Stimulated activated CD8-positive, alpha-beta memory T cell treated with anti-CD3 and anti-CD28 coated beads, Interleukin-4, amount 100 ng/mL, for 1 hour (primary cell): ENCODE results near the gene NEMF.
"Not testable (repeated sequence)": the region's sequence is repeated elsewhere in the genome, so short reads cannot be mapped to it uniquely, and the experiment has no call there.

Experiments used
- DNase-seq, 2 donors: peaks; one replicate each; pipeline ENCODE4 v3.0.0-alpha.2; 2020; ENCODE audit warnings: low read depth in 2 of 2, low spot score in 1 of 2

Gene NEMF

DNA sequence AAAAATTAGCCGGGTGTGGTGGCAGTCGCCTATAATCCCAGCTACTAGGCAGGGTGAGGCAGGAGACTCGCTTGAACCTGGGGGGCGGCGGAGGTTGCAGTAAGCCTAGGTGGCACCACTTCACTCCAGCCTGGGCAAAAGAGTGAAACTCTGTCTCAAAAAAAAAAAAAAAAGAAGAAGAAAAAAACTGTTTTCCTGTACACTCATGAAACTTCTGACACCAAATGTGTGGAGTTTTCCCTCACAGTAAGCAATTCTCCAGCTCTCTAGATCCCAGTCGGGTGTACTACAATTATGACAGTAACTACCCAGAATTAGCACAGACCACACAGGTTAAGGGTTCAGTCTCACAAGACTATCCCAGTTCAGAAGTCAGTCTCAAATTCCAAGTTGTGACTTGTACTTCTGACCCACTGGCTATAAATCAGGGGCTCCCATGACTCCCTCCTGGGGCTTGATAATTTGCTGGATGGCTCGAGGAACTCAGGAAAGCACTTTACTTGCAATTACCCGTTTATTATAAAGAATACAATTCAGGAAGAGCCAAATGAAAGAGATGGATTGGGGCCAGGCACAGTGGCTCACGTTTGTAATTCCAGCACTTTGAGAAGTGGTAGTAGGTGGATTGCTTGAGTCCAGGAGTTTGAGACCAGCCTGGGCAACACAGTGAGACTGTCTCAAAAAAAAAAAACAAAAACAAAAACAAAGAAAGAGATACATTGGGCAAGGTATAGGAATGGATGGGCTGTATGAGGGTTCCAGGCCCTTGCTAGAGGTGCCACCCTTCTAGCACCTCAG, 27.9 kb upstream of the NEMF start:
- no peak for DNase-seq

GRCh38 chr14:49879646-49880204, 27.1 kb upstream of the NEMF start:
- DNase-seq, result no peak

GRCh38 chr14:49876563-49877127, 24.1 kb upstream of the NEMF start:
- no peak for DNase-seq

DNA sequence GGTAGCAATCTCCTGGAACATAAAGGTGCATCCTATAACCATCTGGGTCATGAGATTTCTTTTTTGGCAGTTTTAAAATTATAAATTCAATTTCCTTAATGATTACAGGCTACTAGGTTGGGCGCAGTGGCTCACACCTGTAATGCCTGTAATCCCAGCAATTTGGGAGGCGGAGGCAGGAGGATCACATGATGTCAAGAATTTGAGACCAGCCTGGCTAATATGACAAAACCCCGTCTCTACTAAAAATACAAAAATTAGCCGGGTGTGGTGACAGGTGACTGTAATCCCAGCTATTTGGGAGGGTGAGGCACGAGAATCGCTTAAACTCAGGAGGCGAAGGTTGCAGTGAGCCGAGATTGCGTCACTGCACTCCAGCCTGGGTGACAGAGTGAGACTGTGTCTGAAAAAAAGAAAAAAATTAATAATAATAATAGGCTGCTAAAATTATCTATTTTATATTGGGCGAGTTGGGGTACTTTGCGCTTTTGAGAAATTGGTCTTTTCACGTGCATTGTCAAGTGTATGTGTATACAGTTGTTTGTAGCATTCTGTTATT, 23.1 kb upstream of the NEMF start:
- DNase-seq, result no peak

- DNase-seq, result not testable (repeated sequence)
Measured at GRCh38 chr14:49873548-49873947, 21.0 kb upstream of the NEMF start.

DNA sequence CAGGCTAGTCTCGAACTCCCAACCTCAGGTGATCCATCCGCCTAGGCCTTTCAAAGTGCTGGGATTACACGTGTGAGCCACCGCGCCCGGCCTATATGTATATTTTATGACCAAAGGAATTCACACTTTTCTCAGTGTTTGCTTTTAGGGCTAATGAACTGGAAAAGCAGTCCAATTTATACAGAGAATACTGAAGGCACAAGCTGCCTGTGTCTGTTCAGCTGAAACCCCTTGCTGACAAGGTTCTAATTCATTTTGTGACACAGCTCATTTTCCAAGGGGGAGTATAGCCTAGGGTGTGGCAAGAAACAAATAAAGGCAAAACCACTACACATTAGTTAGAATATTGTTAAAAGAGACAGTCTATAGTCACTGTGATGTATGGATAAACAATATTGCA, 18.3 kb upstream of the NEMF start:
- DNase-seq, result no peak

GRCh38 chr14:49868720-49869114, 16.1 kb upstream of the NEMF start:
- DNase-seq, result no peak

DNA sequence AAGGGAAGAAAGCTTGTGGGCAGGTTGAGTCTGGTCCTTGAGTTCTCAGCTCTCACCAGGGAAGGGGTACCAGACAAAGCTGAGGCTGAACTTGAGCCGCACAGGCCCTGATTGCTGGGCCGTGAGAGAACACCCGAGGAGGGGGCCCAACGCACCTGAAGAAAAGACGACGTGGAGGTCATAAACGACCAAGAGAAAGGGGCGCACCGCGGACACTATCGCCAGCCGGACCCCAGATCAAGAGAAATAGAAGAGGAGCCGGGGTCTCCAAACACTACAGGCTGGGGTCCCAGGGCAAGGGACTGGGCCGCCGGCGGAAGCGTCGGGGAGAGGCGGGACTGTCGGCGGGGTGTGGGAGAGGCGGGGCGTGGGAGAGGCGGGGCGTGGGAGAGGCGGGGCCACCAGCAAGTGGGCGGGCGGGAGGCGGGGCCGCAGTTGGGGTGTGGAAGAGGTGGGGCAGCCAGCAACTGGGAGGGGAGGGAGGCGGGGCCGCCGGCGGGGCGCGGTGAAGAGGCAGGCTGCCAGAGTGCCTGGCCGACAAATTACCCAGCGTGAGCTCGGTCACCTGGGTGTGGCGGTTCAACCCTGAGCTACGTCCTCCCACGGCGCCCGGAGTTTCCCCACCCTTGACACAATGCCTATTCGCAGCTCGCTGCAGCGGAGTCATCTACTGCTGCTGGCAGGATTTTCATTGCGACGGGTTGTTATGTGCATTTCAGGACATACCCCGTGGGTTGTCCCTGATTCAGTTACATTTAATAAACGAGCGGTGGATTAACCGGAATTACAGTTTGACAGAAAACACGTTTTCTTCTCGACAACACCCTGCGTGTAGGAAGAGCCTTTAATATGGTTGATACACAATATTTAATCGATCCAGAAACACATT, 15.5 kb upstream of the NEMF start:
- peak; percentile 97 to 98 for DNase-seq

DNA sequence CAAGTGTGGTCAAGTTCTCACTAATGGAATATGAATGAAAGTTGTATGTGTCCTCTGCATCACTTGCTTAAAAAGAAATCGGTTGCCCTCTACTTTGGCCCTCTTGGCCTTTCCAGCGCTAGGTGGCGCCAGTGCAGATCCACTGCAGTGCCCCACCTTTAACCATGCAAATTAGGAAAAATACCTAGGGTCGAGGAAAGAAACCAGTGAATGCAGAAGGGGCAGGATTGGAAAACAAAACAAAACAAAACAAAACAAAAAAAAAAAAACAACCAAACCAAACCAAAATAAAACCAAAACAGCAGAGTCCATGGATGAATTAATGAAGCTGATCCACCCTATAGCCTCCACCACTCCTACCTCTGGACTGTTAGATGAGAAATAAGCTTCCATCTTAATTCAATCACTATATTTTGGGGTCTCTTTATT, 12.9 kb upstream of the NEMF start:
- peak; percentile 50 to 58 for DNase-seq

- DNase-seq, result no peak
Measured at GRCh38 chr14:49863487-49864281, 11.1 kb upstream of the NEMF start.

DNA sequence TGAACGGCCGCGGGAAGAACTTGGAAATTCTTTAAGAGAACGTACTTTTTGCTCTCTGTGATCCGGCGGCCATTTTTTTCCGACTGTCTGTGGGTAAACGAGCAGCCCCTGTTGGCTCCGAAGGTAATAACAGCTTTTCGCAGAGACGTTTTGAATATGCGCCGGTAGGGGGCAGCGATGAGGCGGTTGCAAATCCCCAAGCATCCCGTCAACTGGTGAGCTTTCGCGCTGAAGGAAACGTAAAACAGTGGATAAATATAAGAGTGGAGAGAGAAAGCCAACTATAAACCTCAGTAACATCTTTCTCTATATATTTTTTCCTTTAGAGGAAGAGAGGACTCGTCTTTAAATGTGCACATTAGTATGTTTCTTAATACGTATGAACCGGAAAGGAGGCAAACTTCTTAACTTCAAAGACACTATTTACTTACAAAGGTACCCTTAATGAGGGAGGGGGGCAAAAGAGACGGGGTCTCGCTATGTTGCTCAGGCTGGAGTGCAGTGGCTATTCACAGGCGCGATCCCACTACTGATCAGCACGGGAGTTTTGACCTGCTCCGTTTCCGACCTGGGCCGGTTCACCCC, 9.6 kb upstream of the NEMF start:
- DNase-seq, result peak; percentile 62 to 74

GRCh38 chr14:49861699-49862088, 9.1 kb upstream of the NEMF start:
- DNase-seq, result peak in 1 of 2 donors; percentile 34

- no peak for DNase-seq
Measured at GRCh38 chr14:49860988-49861698, 8.6 kb upstream of the NEMF start.

- DNase-seq, result no peak
Measured at GRCh38 chr14:49858383-49858782, 5.8 kb upstream of the NEMF start.

GRCh38 chr14:49857427-49858003, 4.9 kb upstream of the NEMF start:
- no peak for DNase-seq

DNA sequence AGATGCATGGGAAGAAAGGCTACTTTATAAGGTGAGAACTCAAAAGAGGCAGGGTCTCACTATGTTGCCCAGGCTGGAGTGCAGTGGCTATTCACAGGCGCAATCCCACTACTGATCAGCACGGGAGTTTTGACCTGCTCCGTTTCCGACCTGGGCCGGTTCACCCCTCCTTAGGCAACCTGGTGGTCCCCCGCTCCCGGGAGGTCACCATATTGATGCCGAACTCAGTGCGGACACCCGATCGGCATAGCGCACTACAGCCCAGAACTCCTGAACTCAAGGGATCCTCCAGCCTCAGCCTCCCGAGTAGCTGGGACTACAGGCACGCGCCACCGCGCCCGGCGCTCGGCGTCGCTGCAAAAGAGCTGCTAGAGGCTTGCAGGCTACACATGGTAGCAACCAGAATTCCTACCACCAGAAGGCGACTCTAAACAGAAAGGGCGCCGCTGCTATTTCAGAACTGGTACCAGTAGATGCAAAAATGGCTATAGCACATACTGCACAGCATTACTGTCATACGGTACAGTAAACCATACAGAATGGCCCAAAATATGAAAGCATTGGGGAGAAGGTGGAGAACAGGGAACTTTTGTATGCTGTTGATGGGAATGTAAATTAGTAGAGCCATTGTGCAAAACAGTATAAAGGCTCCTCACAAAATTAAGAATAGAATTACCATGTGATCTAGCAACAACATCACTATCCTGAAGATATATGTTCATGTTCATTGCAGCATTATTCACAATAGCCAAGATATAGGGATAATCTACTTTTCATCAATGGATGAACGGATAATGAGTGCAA, 1.2 kb upstream of the NEMF start:
- peak in 1 of 2 donors; percentile 49 for DNase-seq

- DNase-seq, result no peak
Measured at GRCh38 chr14:49853158-49853477, 530 bp upstream of the NEMF start.

DNA sequence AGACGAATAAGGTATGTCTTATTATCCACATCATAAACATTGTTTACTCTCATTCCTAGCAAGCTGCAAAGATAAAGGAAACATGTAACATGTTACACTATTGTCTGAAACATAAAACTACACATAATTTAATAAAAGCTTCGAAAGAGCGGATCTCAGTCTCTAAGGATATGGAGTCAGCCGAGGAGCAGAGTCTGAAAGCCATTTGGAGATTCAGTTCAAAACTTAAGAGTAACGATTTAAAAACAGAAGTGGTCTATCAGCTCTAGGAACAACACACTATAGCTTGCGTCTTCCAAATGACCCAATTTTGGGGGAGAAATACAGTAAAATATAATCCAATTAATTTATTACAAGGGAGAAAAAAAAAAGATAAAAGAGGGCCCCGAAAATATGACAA, 775 bp downstream of the NEMF start:
- no peak for DNase-seq
